Neural progenitor cell (in vitro differentiated cells): ENCODE data around the gene SAMD4A.

Experiments used
- CTCF ChIP-seq: fragments of 200-600 bp; sonication (generic); IDR thresholded peaks from 2 replicates; pipeline ENCODE4 v1.5.1; 2017; ENCODE audit warnings: antibody characterized with exemption, mild to moderate bottlenecking
- EZH2 ChIP-seq: fragments of 200-600 bp; sonication (generic); IDR thresholded peaks from 2 replicates; pipeline ENCODE4 v1.6.1; 2017; ENCODE audit warnings: antibody characterized with exemption, mild to moderate bottlenecking, moderate library complexity
- EZH2phosphoT487 ChIP-seq: fragments of 200-600 bp; sonication (generic); IDR thresholded peaks from 2 replicates; pipeline ENCODE4 v1.6.1; 2017; ENCODE audit warnings: antibody characterized with exemption

DNA sequence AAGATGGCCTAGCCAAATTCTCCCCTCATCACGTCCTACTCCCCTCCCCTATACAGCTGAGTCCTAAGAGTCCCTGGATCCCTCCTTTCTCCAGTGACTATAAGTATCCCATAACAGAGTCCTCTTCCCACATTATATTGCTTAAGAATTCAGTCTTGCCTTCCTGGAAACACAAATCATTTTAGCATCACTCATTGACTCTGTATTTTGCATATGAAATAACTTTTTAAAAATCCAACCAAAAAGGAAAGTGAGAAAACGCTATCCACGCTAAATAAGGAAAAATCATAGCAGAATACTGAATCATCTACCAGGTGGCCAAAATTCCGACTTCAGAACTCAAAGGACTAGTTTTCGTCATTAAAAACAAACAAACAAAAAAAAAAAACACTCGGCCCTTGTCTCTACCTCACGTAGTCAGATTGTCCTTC, 205.5 kb downstream of the SAMD4A start:
- no peak for TF ChIP-seq CTCF
- TF ChIP-seq EZH2 = no peak
- TF ChIP-seq EZH2phosphoT487 = no peak
